Measurements from ENCODE around the gene RYR2. TPM values are rescaled to one million over a fixed set of nuclear protein-coding genes. Genes with fewer than 3 reads are reported as not detected.

Gene RYR2
- total RNA-seq, 1 experiment from 2014 or later: 3.4 TPM

- H3K9ac ChIP-seq (ENCODE audit: extremely low read depth, insufficient read length, low read length): no peak overlapping the region
- no peaks in the 10 kb centered on the region for H3K4me1 ChIP-seq (ENCODE audit: insufficient read depth, low read length)
- H3K9me3 Mint-ChIP-seq: no peaks in the 10 kb centered on the region; a peak in 1 of 5 replicates
- DNase-seq: peak; percentile 59
- H2BK120ac ChIP-seq (ENCODE audit: low read depth, low read length, poor library complexity, severe bottlenecking): no peak overlapping the region
- TF ChIP-seq, protein P1, sequence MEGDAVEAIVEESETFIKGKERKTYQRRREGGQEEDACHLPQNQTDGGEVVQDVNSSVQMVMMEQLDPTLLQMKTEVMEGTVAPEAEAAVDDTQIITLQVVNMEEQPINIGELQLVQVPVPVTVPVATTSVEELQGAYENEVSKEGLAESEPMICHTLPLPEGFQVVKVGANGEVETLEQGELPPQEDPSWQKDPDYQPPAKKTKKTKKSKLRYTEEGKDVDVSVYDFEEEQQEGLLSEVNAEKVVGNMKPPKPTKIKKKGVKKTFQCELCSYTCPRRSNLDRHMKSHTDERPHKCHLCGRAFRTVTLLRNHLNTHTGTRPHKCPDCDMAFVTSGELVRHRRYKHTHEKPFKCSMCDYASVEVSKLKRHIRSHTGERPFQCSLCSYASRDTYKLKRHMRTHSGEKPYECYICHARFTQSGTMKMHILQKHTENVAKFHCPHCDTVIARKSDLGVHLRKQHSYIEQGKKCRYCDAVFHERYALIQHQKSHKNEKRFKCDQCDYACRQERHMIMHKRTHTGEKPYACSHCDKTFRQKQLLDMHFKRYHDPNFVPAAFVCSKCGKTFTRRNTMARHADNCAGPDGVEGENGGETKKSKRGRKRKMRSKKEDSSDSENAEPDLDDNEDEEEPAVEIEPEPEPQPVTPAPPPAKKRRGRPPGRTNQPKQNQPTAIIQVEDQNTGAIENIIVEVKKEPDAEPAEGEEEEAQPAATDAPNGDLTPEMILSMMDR (conservative IDR thresholded peaks at IDR 0.05): no peak
- no peak overlapping the region for H3K18ac ChIP-seq (ENCODE audit: insufficient read length, low read depth, low read length)
- H2BK12ac ChIP-seq (ENCODE audit: insufficient read length, low read depth, low read length): no peak overlapping the region
- H3K56ac ChIP-seq (ENCODE audit: insufficient read length, low read depth, low read length): no peak overlapping the region
- H3K4me1 Mint-ChIP-seq: peaks cover 16 to 19% of the 10 kb centered on the region in 2 experiments
- H4K91ac ChIP-seq (ENCODE audit: insufficient read length, low read depth, low read length): no peak overlapping the region
- no peak overlapping the region for H3T11ph ChIP-seq (ENCODE audit: low read length)
- H3K4me3 Mint-ChIP-seq: no peak overlapping the region
- no peak overlapping the region for H3K27ac ChIP-seq (ENCODE audit: insufficient read length, low read depth, low read length)
- H3K9me3 ChIP-seq (ENCODE audit: control insufficient read depth, low read depth, low read length): no peaks in the 10 kb centered on the region
- no peak overlapping the region for H4K5ac ChIP-seq (ENCODE audit: insufficient read length, low read depth, low read length)
- H2BK15ac ChIP-seq (ENCODE audit: low read depth, low read length): no peak overlapping the region
- H3K4ac ChIP-seq (ENCODE audit: low read depth, low read length): no peak overlapping the region
- H3K79me2 ChIP-seq (ENCODE audit: insufficient read depth, low read length): no peaks in the 10 kb centered on the region
- no peak overlapping the region for H2AK5ac ChIP-seq (ENCODE audit: insufficient read length, low read length)
- H3K23me2 ChIP-seq (ENCODE audit: insufficient read length, low read depth, low read length, poor library complexity, severe bottlenecking): no peaks in the 10 kb centered on the region
- H3K14ac ChIP-seq (ENCODE audit: insufficient read depth, low read length): no peak overlapping the region
- no peaks in the 10 kb centered on the region for H3K27me3 Mint-ChIP-seq (ENCODE audit: low read depth)
- H2BK5ac ChIP-seq (ENCODE audit: insufficient read length, low read length): no peak overlapping the region
- peaks cover 0 to 2% (median 2%) of the 10 kb centered on the region in 3 experiments; a peak in 1 of 7 replicates for H3K36me3 Mint-ChIP-seq (ENCODE audit: insufficient read depth in 1 of 3, low read depth in 3 of 3)
- H3K27ac Mint-ChIP-seq: peak overlapping the region in 1 of 3 experiments; percentile 95; a peak in 2 of 7 replicates
- no peak overlapping the region for H3K23ac ChIP-seq (ENCODE audit: insufficient read length, low read depth, low read length)
- H2BK20ac ChIP-seq (ENCODE audit: low read depth, low read length, poor library complexity, severe bottlenecking): no peak overlapping the region
- H3K79me1 ChIP-seq (ENCODE audit: insufficient read depth, low read depth, low read length, poor library complexity, severe bottlenecking): no peaks in the 10 kb centered on the region
- H2AFZ ChIP-seq (ENCODE audit: low read length): no peak overlapping the region
- WGBS (ENCODE audit: extremely low coverage, insufficient read length, low lambda C conversion rate): no CpG with 5 or more reads among the region's 4 CpGs
- H4K8ac ChIP-seq (replicated peaks; ENCODE audit: insufficient read length, low read depth, low read length): no peak overlapping the region
- no peaks in the 10 kb centered on the region for H3K27me3 ChIP-seq (ENCODE audit: insufficient read depth, low read length)
- H4K20me1 ChIP-seq (ENCODE audit: control insufficient read depth, insufficient read depth, insufficient read length): no peaks in the 10 kb centered on the region
- no peak overlapping the region for H3K4me2 ChIP-seq (ENCODE audit: insufficient read depth, insufficient read length, low read length)
These were observed 831.7 kb downstream of the RYR2 start for GRCh38 chr1:237873487-237874211.
